ENCODE results near the gene PTMA. TPM values are rescaled to one million over a fixed set of nuclear protein-coding genes. Genes with fewer than 3 reads are reported as not detected.
"Not testable (repeated sequence)": the region's sequence is repeated elsewhere in the genome, so short reads cannot be mapped to it uniquely, and the experiment has no call there.

PTMA gene
- total RNA-seq, 1 experiment from 2014 or later: 2,164 TPM

DNA sequence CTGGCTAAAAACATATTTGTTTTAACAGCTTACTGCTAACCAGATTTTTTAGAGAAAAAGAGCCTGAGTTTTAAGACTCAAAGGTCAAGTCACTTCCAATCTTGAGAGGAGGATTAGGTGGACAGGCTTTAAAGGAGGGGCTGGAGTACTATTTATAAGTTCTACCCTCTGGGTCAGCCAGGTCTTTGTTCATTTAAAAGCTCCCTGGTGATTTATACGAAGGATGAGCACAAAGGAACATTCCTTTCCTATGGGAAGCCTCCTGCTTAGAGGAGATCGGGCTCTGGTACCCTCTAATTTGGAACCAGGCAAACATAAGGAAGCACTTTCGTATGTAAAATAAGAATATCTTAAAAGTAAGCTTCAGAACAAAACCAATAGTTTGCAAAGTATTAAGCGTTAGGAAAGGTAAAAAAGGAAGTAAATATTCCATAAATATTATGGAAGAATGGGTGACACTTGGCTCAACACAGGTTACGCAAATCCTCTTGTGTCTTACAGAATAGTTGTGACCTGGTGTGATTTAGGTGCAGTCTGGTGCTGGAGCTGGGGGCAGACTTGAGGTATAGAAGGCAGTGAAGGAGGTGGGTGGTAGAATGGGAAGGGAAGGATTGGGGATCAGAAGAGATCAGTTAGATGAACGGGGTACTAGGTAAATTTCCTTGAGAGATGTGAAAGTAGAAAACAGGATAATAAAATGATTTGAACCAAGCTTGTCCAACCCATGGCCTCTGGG, 37.1 kb downstream of the PTMA start:
- TF ChIP-seq, protein P1, sequence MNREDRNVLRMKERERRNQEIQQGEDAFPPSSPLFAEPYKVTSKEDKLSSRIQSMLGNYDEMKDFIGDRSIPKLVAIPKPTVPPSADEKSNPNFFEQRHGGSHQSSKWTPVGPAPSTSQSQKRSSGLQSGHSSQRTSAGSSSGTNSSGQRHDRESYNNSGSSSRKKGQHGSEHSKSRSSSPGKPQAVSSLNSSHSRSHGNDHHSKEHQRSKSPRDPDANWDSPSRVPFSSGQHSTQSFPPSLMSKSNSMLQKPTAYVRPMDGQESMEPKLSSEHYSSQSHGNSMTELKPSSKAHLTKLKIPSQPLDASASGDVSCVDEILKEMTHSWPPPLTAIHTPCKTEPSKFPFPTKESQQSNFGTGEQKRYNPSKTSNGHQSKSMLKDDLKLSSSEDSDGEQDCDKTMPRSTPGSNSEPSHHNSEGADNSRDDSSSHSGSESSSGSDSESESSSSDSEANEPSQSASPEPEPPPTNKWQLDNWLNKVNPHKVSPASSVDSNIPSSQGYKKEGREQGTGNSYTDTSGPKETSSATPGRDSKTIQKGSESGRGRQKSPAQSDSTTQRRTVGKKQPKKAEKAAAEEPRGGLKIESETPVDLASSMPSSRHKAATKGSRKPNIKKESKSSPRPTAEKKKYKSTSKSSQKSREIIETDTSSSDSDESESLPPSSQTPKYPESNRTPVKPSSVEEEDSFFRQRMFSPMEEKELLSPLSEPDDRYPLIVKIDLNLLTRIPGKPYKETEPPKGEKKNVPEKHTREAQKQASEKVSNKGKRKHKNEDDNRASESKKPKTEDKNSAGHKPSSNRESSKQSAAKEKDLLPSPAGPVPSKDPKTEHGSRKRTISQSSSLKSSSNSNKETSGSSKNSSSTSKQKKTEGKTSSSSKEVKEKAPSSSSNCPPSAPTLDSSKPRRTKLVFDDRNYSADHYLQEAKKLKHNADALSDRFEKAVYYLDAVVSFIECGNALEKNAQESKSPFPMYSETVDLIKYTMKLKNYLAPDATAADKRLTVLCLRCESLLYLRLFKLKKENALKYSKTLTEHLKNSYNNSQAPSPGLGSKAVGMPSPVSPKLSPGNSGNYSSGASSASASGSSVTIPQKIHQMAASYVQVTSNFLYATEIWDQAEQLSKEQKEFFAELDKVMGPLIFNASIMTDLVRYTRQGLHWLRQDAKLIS (CRISPR knock-in tag; IDR thresholded peaks at IDR 0.05; ENCODE audit: borderline replicate concordance): no peak
- TF ChIP-seq, protein P2, sequence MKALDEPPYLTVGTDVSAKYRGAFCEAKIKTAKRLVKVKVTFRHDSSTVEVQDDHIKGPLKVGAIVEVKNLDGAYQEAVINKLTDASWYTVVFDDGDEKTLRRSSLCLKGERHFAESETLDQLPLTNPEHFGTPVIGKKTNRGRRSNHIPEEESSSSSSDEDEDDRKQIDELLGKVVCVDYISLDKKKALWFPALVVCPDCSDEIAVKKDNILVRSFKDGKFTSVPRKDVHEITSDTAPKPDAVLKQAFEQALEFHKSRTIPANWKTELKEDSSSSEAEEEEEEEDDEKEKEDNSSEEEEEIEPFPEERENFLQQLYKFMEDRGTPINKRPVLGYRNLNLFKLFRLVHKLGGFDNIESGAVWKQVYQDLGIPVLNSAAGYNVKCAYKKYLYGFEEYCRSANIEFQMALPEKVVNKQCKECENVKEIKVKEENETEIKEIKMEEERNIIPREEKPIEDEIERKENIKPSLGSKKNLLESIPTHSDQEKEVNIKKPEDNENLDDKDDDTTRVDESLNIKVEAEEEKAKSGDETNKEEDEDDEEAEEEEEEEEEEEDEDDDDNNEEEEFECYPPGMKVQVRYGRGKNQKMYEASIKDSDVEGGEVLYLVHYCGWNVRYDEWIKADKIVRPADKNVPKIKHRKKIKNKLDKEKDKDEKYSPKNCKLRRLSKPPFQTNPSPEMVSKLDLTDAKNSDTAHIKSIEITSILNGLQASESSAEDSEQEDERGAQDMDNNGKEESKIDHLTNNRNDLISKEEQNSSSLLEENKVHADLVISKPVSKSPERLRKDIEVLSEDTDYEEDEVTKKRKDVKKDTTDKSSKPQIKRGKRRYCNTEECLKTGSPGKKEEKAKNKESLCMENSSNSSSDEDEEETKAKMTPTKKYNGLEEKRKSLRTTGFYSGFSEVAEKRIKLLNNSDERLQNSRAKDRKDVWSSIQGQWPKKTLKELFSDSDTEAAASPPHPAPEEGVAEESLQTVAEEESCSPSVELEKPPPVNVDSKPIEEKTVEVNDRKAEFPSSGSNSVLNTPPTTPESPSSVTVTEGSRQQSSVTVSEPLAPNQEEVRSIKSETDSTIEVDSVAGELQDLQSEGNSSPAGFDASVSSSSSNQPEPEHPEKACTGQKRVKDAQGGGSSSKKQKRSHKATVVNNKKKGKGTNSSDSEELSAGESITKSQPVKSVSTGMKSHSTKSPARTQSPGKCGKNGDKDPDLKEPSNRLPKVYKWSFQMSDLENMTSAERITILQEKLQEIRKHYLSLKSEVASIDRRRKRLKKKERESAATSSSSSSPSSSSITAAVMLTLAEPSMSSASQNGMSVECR (CRISPR knock-in tag; IDR thresholded peaks at IDR 0.05; ENCODE audit: borderline replicate concordance): no peak
- TF ChIP-seq CREB1 (CRISPR knock-in tag; IDR thresholded peaks at IDR 0.05): no peak
- TF ChIP-seq TEAD4 (CRISPR knock-in tag; IDR thresholded peaks at IDR 0.05): no peak
- TF ChIP-seq, protein P3, sequence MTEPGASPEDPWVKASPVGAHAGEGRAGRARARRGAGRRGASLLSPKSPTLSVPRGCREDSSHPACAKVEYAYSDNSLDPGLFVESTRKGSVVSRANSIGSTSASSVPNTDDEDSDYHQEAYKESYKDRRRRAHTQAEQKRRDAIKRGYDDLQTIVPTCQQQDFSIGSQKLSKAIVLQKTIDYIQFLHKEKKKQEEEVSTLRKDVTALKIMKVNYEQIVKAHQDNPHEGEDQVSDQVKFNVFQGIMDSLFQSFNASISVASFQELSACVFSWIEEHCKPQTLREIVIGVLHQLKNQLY (CRISPR knock-in tag; IDR thresholded peaks at IDR 0.05): no peak
- TF ChIP-seq, protein P4, sequence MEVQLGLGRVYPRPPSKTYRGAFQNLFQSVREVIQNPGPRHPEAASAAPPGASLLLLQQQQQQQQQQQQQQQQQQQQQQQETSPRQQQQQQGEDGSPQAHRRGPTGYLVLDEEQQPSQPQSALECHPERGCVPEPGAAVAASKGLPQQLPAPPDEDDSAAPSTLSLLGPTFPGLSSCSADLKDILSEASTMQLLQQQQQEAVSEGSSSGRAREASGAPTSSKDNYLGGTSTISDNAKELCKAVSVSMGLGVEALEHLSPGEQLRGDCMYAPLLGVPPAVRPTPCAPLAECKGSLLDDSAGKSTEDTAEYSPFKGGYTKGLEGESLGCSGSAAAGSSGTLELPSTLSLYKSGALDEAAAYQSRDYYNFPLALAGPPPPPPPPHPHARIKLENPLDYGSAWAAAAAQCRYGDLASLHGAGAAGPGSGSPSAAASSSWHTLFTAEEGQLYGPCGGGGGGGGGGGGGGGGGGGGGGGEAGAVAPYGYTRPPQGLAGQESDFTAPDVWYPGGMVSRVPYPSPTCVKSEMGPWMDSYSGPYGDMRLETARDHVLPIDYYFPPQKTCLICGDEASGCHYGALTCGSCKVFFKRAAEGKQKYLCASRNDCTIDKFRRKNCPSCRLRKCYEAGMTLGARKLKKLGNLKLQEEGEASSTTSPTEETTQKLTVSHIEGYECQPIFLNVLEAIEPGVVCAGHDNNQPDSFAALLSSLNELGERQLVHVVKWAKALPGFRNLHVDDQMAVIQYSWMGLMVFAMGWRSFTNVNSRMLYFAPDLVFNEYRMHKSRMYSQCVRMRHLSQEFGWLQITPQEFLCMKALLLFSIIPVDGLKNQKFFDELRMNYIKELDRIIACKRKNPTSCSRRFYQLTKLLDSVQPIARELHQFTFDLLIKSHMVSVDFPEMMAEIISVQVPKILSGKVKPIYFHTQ (CRISPR knock-in tag; IDR thresholded peaks at IDR 0.05): no peak
- no peak for TF ChIP-seq NFE2L1 (CRISPR knock-in tag; IDR thresholded peaks at IDR 0.05)
- TF ChIP-seq, protein P5, sequence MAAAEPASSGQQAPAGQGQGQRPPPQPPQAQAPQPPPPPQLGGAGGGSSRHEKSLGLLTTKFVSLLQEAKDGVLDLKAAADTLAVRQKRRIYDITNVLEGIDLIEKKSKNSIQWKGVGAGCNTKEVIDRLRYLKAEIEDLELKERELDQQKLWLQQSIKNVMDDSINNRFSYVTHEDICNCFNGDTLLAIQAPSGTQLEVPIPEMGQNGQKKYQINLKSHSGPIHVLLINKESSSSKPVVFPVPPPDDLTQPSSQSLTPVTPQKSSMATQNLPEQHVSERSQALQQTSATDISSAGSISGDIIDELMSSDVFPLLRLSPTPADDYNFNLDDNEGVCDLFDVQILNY (CRISPR knock-in tag; IDR thresholded peaks at IDR 0.05): no peak
- no peak for TF ChIP-seq RORB (CRISPR knock-in tag; IDR thresholded peaks at IDR 0.05)
- TF ChIP-seq FOXK1 (CRISPR knock-in tag; IDR thresholded peaks at IDR 0.05): no peak
- no peak for TF ChIP-seq IRF2 (CRISPR knock-in tag; IDR thresholded peaks at IDR 0.05; ENCODE audit: borderline replicate concordance, low read depth)
- TF ChIP-seq, protein P6, sequence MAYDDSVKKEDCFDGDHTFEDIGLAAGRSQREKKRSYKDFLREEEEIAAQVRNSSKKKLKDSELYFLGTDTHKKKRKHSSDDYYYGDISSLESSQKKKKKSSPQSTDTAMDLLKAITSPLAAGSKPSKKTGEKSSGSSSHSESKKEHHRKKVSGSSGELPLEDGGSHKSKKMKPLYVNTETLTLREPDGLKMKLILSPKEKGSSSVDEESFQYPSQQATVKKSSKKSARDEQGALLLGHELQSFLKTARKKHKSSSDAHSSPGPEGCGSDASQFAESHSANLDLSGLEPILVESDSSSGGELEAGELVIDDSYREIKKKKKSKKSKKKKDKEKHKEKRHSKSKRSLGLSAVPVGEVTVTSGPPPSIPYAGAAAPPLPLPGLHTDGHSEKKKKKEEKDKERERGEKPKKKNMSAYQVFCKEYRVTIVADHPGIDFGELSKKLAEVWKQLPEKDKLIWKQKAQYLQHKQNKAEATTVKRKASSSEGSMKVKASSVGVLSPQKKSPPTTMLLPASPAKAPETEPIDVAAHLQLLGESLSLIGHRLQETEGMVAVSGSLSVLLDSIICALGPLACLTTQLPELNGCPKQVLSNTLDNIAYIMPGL (CRISPR knock-in tag; IDR thresholded peaks at IDR 0.05): no peak
- TF ChIP-seq ZNF416 (CRISPR knock-in tag; IDR thresholded peaks at IDR 0.05): no peak
- TF ChIP-seq, protein P7, sequence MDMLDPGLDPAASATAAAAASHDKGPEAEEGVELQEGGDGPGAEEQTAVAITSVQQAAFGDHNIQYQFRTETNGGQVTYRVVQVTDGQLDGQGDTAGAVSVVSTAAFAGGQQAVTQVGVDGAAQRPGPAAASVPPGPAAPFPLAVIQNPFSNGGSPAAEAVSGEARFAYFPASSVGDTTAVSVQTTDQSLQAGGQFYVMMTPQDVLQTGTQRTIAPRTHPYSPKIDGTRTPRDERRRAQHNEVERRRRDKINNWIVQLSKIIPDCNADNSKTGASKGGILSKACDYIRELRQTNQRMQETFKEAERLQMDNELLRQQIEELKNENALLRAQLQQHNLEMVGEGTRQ (CRISPR knock-in tag; IDR thresholded peaks at IDR 0.05): no peak
- Mint-ChIP-seq H3K4me1 (peaks cover 22% of the 10 kb centered on the region), H3K27me3 (ENCODE audit: low read depth) (no peaks in the 10 kb centered on the region), H3K4me3 (no peak overlapping the region), H3K27ac (peak overlapping the region; percentile 51; the same call in 1 of the 2 replicates), H3K9me3 (no peaks in the 10 kb centered on the region), H3K36me3 (no peaks in the 10 kb centered on the region)
- DNase-seq (ENCODE audit: low spot score): no peak
- ATAC-seq: peak; percentile 86
- CTCF ChIA-PET: interaction anchor here (0.8 to 1.6 kb wide), 3 partner anchors 31 to 144 kb away, joined by 3 to 6 read pairs (median 3); no protein-coding TSS in a partner anchor
- POLR2A ChIA-PET: interaction anchor here (1.1 kb wide), 1 partner anchor 90 kb away, joined by 3 read pairs; no protein-coding TSS in a partner anchor

DNA sequence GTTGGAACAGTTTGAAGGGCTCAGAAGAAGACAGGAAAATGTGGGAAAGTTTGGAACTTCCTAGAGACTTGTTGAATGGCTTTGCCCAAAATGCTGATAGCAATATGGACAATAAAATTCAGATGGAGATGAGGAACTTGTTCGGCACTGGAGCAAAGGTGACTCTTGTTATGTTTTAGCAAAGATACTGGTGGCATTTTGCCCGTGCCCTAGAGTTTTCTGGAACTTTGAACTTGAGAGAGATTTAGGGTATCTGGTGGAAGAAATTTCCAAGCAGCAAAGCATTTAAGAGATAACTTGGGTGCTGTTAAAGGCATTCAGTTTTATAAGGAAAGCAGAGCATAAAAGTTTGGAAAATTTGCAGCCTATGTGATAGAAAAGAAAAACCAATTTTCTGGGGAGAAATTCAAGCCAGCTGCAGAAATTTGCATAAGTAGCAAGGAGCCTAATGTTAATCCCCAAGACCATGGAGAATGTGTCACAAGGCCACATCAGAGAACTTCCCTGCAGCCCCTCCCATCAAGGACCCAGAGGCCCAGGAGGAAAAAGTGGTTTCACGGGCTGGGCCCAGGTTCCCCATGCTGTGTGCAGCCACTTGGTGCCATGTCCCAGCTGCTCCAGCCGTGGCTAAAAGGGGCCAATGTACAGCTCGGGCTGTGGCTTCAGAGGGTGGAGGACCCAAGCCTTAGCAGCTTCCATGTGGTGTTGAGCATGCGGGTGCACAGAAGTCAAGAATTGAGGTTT, 40.0 kb downstream of the PTMA start:
- ChIA-PET POLR2A (interaction anchor here (0.7 kb wide), 1 partner anchor 570 kb away, joined by 3 read pairs; no protein-coding TSS in a partner anchor), CTCF (interaction anchor here (1.0 to 1.3 kb wide), 3 partner anchors 10 to 152 kb away, joined by 3 read pairs; no protein-coding TSS in a partner anchor)
- H3K9me3 Mint-ChIP-seq; ATAC-seq; DNase-seq (ENCODE audit: low spot score); H3K27me3 Mint-ChIP-seq (ENCODE audit: low read depth); H3K27ac Mint-ChIP-seq; H3K36me3 Mint-ChIP-seq; H3K4me3 Mint-ChIP-seq: not testable (repeated sequence)
- peaks cover 22% of the 10 kb centered on the region for H3K4me1 Mint-ChIP-seq

Measured in WTC11 (cell line).